ENCODE measurements around the gene PLD1.

Gene PLD1

DNA sequence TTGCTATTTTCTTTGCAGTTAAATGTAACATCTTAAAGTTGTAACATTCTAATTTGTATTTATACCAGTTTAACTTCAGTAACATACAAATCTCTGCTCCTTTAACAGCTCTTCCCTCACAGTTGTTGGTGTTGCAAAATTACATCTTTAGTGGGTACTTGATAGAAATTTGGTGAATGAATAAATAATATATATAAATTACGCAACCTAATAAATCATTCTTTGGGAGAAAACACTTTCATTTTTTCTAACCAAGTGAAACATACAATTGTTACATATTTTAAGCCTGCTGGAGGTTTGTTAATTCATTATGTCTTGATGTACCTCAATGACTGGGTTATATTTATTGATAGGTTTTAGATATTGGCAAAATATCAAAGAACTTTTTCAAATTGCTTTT, 118.8 kb downstream of the PLD1 start:
- H3K27me3 ChIP-seq (replicated peaks; ENCODE audit: control insufficient read depth, insufficient read depth, low read length, poor library complexity, severe bottlenecking): no peaks in the 10 kb centered on the region
- H3K4me3 ChIP-seq (ENCODE audit: insufficient read depth, low read depth, low read length, poor library complexity, severe bottlenecking): no peak overlapping the region
- H3K4me1 ChIP-seq (ENCODE audit: control insufficient read depth, insufficient read depth, low read length, poor library complexity, severe bottlenecking): no peaks in the 10 kb centered on the region
- H3K27ac ChIP-seq (ENCODE audit: insufficient read depth, low read length, poor library complexity, severe bottlenecking): no peak overlapping the region
- H3K9me3 ChIP-seq (ENCODE audit: control insufficient read depth, low read length): no peaks in the 10 kb centered on the region
- DNase-seq: no peak
- H3K36me3 ChIP-seq (ENCODE audit: control insufficient read depth, insufficient read depth, low read length): no peaks in the 10 kb centered on the region

DNA sequence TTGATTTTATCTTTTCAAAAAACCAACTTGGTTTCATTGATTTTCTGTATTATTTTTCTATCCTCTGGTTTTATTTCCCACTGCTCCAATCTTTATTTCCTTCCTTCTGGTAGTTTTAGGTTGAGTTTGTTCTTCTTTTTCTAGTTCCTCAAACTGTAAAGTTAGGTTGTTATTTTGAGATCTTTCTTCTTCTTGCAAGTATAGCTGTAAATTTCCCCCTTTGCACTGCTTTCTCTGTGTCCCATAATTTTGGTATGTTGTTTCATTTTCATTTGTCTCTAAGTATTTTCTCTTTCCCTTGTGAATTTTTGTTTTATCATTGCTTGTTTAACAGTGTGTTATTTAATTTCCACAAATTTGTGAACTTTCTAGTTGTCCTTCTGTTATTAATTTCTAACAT, 120.0 kb downstream of the PLD1 start:
- no peak overlapping the region for H3K4me3 ChIP-seq (ENCODE audit: insufficient read depth, low read depth, low read length, poor library complexity, severe bottlenecking)
- no peak overlapping the region for H3K27ac ChIP-seq (ENCODE audit: insufficient read depth, low read length, poor library complexity, severe bottlenecking)
- H3K9me3 ChIP-seq (ENCODE audit: control insufficient read depth, low read length): no peaks in the 10 kb centered on the region
- no peaks in the 10 kb centered on the region for H3K36me3 ChIP-seq (ENCODE audit: control insufficient read depth, insufficient read depth, low read length)
- DNase-seq: no peak
- no peaks in the 10 kb centered on the region for H3K27me3 ChIP-seq (replicated peaks; ENCODE audit: control insufficient read depth, insufficient read depth, low read length, poor library complexity, severe bottlenecking)
- H3K4me1 ChIP-seq (ENCODE audit: control insufficient read depth, insufficient read depth, low read length, poor library complexity, severe bottlenecking): no peaks in the 10 kb centered on the region

DNA sequence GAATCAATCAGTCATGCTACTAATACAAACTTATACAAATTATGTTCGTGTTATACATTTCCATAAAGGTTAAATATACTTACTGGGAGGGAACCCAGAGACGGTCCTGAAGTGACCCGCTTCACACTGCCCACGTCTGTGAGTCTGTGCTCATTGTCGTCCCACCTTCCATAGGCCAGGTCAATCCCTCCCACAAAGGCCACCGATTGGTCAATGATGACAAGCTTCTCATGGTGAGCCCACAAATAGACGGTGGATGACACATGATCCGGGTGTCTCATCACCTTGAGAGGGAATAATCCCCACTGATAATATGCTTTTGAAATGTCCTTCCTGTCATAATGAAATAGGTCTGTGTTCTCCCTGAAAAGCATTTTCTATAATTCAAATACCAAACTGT, 121.7 kb downstream of the PLD1 start:
- no peaks in the 10 kb centered on the region for H3K9me3 ChIP-seq (ENCODE audit: control insufficient read depth, low read length)
- H3K27ac ChIP-seq (ENCODE audit: insufficient read depth, low read length, poor library complexity, severe bottlenecking): no peak overlapping the region
- no peak overlapping the region for H3K4me3 ChIP-seq (ENCODE audit: insufficient read depth, low read depth, low read length, poor library complexity, severe bottlenecking)
- H3K4me1 ChIP-seq (ENCODE audit: control insufficient read depth, insufficient read depth, low read length, poor library complexity, severe bottlenecking): no peaks in the 10 kb centered on the region
- H3K27me3 ChIP-seq (replicated peaks; ENCODE audit: control insufficient read depth, insufficient read depth, low read length, poor library complexity, severe bottlenecking): no peaks in the 10 kb centered on the region
- no peak for DNase-seq
- H3K36me3 ChIP-seq (ENCODE audit: control insufficient read depth, insufficient read depth, low read length): no peaks in the 10 kb centered on the region

DNA sequence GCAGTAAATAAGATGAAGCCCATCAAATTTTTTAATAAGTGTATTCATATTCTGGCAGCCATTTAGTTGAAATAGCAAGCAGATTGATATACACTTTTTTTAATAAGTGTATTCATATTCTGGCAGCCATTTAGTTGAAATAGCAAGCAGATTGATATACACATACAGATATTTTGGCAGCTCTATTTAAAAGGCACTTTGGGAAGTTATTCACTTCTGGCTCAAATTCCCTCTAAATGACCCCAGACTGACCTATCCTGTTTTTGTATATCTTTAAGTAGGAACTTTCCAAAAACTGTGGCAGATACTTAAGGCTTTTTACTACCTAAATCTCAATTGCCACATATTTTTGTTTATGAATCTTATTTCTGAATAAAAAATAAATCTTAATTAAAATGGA, 122.3 kb downstream of the PLD1 start:
- no peak for DNase-seq
- Histone ChIP-seq H3K4me3 (ENCODE audit: insufficient read depth, low read depth, low read length, poor library complexity, severe bottlenecking) (no peak overlapping the region), H3K9me3 (ENCODE audit: control insufficient read depth, low read length) (no peaks in the 10 kb centered on the region), H3K27ac (ENCODE audit: insufficient read depth, low read length, poor library complexity, severe bottlenecking) (no peak overlapping the region), H3K4me1 (ENCODE audit: control insufficient read depth, insufficient read depth, low read length, poor library complexity, severe bottlenecking) (no peaks in the 10 kb centered on the region), H3K36me3 (ENCODE audit: control insufficient read depth, insufficient read depth, low read length) (no peaks in the 10 kb centered on the region), H3K27me3 (replicated peaks; ENCODE audit: control insufficient read depth, insufficient read depth, low read length, poor library complexity, severe bottlenecking) (no peaks in the 10 kb centered on the region)

DNA sequence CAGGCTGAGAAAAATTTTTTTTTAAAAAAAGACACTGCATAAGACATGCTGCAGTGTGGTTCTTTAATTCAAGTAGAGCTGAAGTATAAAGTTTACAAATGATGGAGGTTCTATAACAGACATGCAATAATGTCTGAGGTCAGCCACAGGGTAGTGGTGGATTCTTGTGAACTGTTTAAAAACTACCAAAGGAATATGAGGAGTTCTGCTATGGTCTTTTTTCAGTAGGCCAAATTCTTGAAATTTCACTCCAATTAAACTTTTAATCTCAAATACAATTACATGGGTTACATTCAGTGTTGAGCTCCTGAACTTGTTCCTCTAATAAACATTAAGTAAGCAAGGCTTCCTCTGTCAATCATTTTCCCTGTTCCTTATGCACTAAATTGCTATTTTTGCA, 122.7 kb downstream of the PLD1 start:
- no peak overlapping the region for H3K4me3 ChIP-seq (ENCODE audit: insufficient read depth, low read depth, low read length, poor library complexity, severe bottlenecking)
- DNase-seq: no peak

DNA sequence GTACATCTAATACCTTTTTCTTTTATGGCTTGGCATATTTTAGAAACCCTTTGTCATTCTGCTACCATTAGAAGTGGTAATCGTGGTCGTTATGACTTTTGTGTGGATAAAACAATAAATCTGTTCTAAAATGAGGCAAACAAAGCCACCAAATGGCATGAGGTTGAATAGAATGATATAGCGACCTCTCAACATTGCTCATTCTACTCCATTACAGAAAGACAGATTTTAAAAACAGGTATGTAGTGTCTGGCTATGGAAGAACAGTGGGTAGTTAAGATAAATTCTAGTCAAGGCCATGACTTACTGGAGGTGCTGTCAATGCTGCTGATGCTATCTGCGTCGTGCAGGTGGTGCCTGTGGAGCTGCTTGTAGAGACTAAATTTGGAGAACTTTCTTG, 123.2 kb downstream of the PLD1 start:
- no peaks in the 10 kb centered on the region for H3K9me3 ChIP-seq (ENCODE audit: control insufficient read depth, low read length)
- no peak overlapping the region for H3K27ac ChIP-seq (ENCODE audit: insufficient read depth, low read length, poor library complexity, severe bottlenecking)
- H3K36me3 ChIP-seq (ENCODE audit: control insufficient read depth, insufficient read depth, low read length): no peaks in the 10 kb centered on the region
- DNase-seq: no peak
- H3K4me3 ChIP-seq (ENCODE audit: insufficient read depth, low read depth, low read length, poor library complexity, severe bottlenecking): no peak overlapping the region
- no peaks in the 10 kb centered on the region for H3K27me3 ChIP-seq (replicated peaks; ENCODE audit: control insufficient read depth, insufficient read depth, low read length, poor library complexity, severe bottlenecking)
- no peaks in the 10 kb centered on the region for H3K4me1 ChIP-seq (ENCODE audit: control insufficient read depth, insufficient read depth, low read length, poor library complexity, severe bottlenecking)

More for the DNA sequence above, 122.7 kb downstream of the PLD1 start:
- Histone ChIP-seq H3K27ac (ENCODE audit: insufficient read depth, low read length, poor library complexity, severe bottlenecking) (no peak overlapping the region), H3K36me3 (ENCODE audit: control insufficient read depth, insufficient read depth, low read length) (no peaks in the 10 kb centered on the region), H3K9me3 (ENCODE audit: control insufficient read depth, low read length) (no peaks in the 10 kb centered on the region), H3K27me3 (replicated peaks; ENCODE audit: control insufficient read depth, insufficient read depth, low read length, poor library complexity, severe bottlenecking) (no peaks in the 10 kb centered on the region), H3K4me1 (ENCODE audit: control insufficient read depth, insufficient read depth, low read length, poor library complexity, severe bottlenecking) (no peaks in the 10 kb centered on the region)

DNA sequence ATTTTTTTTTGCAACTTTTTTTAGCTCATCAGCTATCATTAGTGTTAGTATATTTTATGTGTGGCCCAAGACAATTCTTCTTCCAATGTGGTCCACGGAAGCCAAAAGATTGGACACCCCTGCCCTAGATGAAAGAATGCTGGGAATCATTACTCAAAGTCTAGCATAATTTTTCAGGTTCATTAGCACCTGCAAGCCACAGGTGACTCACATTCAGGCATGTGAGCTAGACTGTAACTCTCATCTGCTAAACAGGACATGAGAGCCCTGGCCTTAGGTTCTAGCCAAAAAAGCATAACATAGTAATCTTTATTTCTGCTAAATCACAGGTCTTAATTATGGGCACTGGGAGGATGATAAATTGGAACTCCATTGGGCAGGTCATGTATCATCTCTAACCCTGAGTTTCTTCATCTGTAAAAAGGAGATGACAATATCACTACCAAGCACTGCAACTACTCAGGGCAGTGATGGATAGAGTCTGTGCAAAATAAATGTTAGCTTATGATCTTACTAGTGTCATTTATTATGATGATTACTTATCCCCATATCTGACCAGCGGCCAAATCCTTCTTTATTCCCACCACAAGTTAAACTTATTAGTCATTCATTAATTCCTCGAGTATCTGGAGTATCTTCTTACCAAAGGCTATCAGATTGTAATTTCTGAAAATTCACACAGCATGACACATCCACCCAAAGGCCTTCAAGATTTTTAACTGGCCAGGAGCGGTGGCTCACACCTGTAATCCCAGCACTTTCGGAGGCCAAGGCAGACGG, 125.0 kb downstream of the PLD1 start:
- no peaks in the 10 kb centered on the region for H3K4me1 ChIP-seq (ENCODE audit: control insufficient read depth, insufficient read depth, low read length, poor library complexity, severe bottlenecking)
- H3K36me3 ChIP-seq (ENCODE audit: control insufficient read depth, insufficient read depth, low read length): no peaks in the 10 kb centered on the region
- no peak overlapping the region for H3K4me3 ChIP-seq (ENCODE audit: insufficient read depth, low read depth, low read length, poor library complexity, severe bottlenecking)
- no peaks in the 10 kb centered on the region for H3K9me3 ChIP-seq (ENCODE audit: control insufficient read depth, low read length)
- DNase-seq: no peak
- H3K27me3 ChIP-seq (replicated peaks; ENCODE audit: control insufficient read depth, insufficient read depth, low read length, poor library complexity, severe bottlenecking): no peaks in the 10 kb centered on the region
- no peak overlapping the region for H3K27ac ChIP-seq (ENCODE audit: insufficient read depth, low read length, poor library complexity, severe bottlenecking)

DNA sequence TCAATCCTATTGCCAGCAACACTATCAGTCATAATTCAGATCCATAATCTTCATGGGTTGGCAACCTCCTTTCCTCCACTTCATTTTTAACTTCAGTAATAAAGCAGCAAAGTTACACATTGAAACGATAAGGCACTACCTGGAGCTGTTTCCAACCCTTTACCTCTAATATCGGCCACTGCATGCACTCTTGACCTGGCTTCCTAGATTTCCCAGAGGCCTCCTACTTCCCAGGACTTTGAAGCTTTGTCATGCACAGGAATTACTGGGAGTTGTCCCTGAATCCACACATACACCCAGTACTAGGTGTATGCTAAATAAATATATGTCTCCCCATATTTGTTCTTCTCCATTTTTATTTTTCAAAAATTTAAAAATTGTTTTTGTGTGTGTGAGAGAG, 126.1 kb downstream of the PLD1 start:
- DNase-seq: no peak
- H3K4me3 ChIP-seq (ENCODE audit: insufficient read depth, low read depth, low read length, poor library complexity, severe bottlenecking): no peak overlapping the region
- H3K36me3 ChIP-seq (ENCODE audit: control insufficient read depth, insufficient read depth, low read length): no peaks in the 10 kb centered on the region
- H3K27me3 ChIP-seq (replicated peaks; ENCODE audit: control insufficient read depth, insufficient read depth, low read length, poor library complexity, severe bottlenecking): no peaks in the 10 kb centered on the region
- H3K4me1 ChIP-seq (ENCODE audit: control insufficient read depth, insufficient read depth, low read length, poor library complexity, severe bottlenecking): no peaks in the 10 kb centered on the region
- no peaks in the 10 kb centered on the region for H3K9me3 ChIP-seq (ENCODE audit: control insufficient read depth, low read length)
- H3K27ac ChIP-seq (ENCODE audit: insufficient read depth, low read length, poor library complexity, severe bottlenecking): no peak overlapping the region

DNA sequence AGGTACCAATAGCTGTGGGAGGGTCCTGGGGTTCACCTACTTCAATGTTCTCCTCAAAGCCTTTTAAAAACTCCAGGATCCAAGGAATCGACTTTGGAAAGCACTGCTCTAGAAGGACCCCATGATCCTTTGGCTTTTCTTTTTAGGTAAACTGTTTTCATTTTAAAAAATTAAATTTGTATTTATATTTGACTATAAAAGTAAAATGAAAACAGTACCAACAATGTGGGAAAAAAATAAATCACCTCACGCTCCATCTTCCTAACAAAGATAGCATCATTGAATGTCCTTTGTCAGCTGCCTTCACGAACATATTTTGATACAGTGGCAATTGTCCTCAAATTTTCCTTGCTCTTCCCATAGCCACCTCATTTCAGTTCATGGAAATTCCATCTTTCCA, 127.5 kb downstream of the PLD1 start:
- no peak overlapping the region for H3K27ac ChIP-seq (ENCODE audit: insufficient read depth, low read length, poor library complexity, severe bottlenecking)
- no peak for DNase-seq
- H3K4me3 ChIP-seq (ENCODE audit: insufficient read depth, low read depth, low read length, poor library complexity, severe bottlenecking): no peak overlapping the region
- H3K4me1 ChIP-seq (ENCODE audit: control insufficient read depth, insufficient read depth, low read length, poor library complexity, severe bottlenecking): no peaks in the 10 kb centered on the region
- H3K36me3 ChIP-seq (ENCODE audit: control insufficient read depth, insufficient read depth, low read length): no peaks in the 10 kb centered on the region
- H3K27me3 ChIP-seq (replicated peaks; ENCODE audit: control insufficient read depth, insufficient read depth, low read length, poor library complexity, severe bottlenecking): no peaks in the 10 kb centered on the region
- no peaks in the 10 kb centered on the region for H3K9me3 ChIP-seq (ENCODE audit: control insufficient read depth, low read length)

DNA sequence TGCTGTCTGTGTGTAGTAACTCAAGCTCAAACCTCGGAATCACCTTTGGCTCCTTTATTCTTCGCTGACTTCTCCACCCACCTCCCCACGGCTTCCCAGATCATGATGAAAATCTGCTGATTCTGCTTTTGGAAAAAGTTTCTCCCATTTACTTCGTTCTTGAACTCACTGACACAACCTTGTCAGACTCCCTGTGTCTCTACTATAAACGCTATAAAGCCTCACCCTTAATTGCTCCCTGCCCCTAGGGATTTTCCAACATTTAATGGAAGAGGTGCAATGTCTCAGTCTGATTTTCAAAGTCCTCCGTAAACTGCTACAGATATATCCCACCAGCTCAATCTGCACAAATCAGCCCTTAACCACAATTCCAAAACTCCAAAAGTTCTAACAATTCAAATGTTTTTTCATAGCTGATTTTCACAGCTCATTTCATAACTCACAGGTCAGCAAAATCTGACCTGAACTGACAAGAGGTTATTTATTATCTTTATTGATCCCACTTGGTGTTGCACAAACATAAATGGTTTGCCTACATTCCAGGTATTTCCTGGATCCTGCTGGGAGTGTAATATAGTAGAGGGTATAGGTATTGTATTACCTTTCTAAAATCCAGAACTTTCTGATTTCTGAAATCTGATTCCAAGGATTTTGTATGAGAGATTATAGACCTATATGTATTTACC, 129.4 kb downstream of the PLD1 start:
- H3K4me3 ChIP-seq (ENCODE audit: insufficient read depth, low read depth, low read length, poor library complexity, severe bottlenecking): no peak overlapping the region
- H3K27me3 ChIP-seq (replicated peaks; ENCODE audit: control insufficient read depth, insufficient read depth, low read length, poor library complexity, severe bottlenecking): no peaks in the 10 kb centered on the region
- no peaks in the 10 kb centered on the region for H3K36me3 ChIP-seq (ENCODE audit: control insufficient read depth, insufficient read depth, low read length)
- H3K4me1 ChIP-seq (ENCODE audit: control insufficient read depth, insufficient read depth, low read length, poor library complexity, severe bottlenecking): no peaks in the 10 kb centered on the region
- DNase-seq: no peak
- no peak overlapping the region for H3K27ac ChIP-seq (ENCODE audit: insufficient read depth, low read length, poor library complexity, severe bottlenecking)
- H3K9me3 ChIP-seq (ENCODE audit: control insufficient read depth, low read length): no peaks in the 10 kb centered on the region

All from effector memory CD4-positive, alpha-beta T cell (primary cell).